Mesendoderm (in vitro differentiated cells): ENCODE data around the gene MOCS3.

Experiments
- DNase-seq: peaks from one replicate; pipeline ENCODE4 v3.0.0; 2013
- H2AK5ac ChIP-seq: 2 replicates; pipeline ENCODE4 v1.6.1; 2013; ENCODE audit warnings: low read length, inconsistent platforms
- H2BK120ac ChIP-seq: 2 replicates; pipeline ENCODE4 v1.6.1; 2013; ENCODE audit warnings: low read depth, mild to moderate bottlenecking, low read length, moderate library complexity, mixed read lengths
- H2BK15ac ChIP-seq: replicated peaks from 2 replicates; pipeline ENCODE4 v1.6.1; 2013; ENCODE audit warnings: low read depth, mild to moderate bottlenecking, moderate library complexity
- H2BK5ac ChIP-seq: 2 replicates; pipeline ENCODE4 v1.6.1; 2013; ENCODE audit warnings: low read length, inconsistent platforms
- H3K18ac ChIP-seq: 2 replicates; pipeline ENCODE4 v1.6.1; 2013; ENCODE audit warnings: mild to moderate bottlenecking, low read length, mixed read lengths
- H3K23ac ChIP-seq: one replicate; pipeline ENCODE4 v1.6.1; 2013; ENCODE audit warnings: low read length
- H3K27ac ChIP-seq: 2 replicates; pipeline ENCODE4 v1.5.1; 2013; ENCODE audit warnings: low read depth, mild to moderate bottlenecking, inconsistent platforms, low read length, moderate library complexity
- H3K27me3 ChIP-seq: 2 replicates; pipeline ENCODE4 v1.6.1; 2013; ENCODE audit warnings: low read length, control low read depth, mild to moderate bottlenecking, inconsistent platforms; ENCODE audit not compliant: insufficient read depth, poor library complexity
- H3K36me3 ChIP-seq: 2 replicates; pipeline ENCODE4 v1.6.1; 2013; ENCODE audit warnings: low read length, inconsistent platforms; ENCODE audit not compliant: control insufficient read depth, insufficient read depth
- H3K4ac ChIP-seq: one replicate; pipeline ENCODE4 v1.6.1; 2013; ENCODE audit warnings: low read depth, mild to moderate bottlenecking, low read length, moderate library complexity
- H3K4me1 ChIP-seq: 2 replicates; pipeline ENCODE4 v1.6.1; 2013; ENCODE audit warnings: low read depth, low read length, inconsistent platforms; ENCODE audit not compliant: control insufficient read depth
- H3K4me2 ChIP-seq: 2 replicates; pipeline ENCODE4 v1.6.1; 2013; ENCODE audit warnings: low read length
- H3K4me3 ChIP-seq: 2 replicates; pipeline ENCODE4 v1.5.1; 2013; ENCODE audit warnings: mild to moderate bottlenecking, low read length
- H3K56ac ChIP-seq: one replicate; pipeline ENCODE4 v1.6.1; 2013; ENCODE audit warnings: low read length
- H3K79me1 ChIP-seq: 2 replicates; pipeline ENCODE4 v1.6.1; 2013; ENCODE audit warnings: low read length, inconsistent platforms
- H3K79me2 ChIP-seq: 2 replicates; pipeline ENCODE4 v1.6.1; 2013; ENCODE audit warnings: mild to moderate bottlenecking, low read length; ENCODE audit not compliant: control insufficient read depth, insufficient read depth
- H3K9ac ChIP-seq: 2 replicates; pipeline ENCODE4 v1.6.1; 2013; ENCODE audit warnings: low read length, inconsistent platforms
- H4K5ac ChIP-seq: one replicate; pipeline ENCODE4 v1.6.1; 2013; ENCODE audit warnings: low read length
- H4K8ac ChIP-seq: one replicate; pipeline ENCODE4 v1.6.1; 2013; ENCODE audit warnings: low read depth, mild to moderate bottlenecking, control low read depth, low read length, moderate library complexity
- WGBS: extraction: QIAGEN DNeasy Blood & Tissue Kit; methylation state at CpG from one replicate; pipeline ENCODE4 v1.1.7; 2013; ENCODE audit warnings: low lambda C conversion rate, missing lambda C conversion rate; ENCODE audit not compliant: insufficient coverage; ENCODE audit errors: extremely low coverage; 5-methylcytosine and 5-hydroxymethylcytosine counted together

The MOCS3 gene

DNA sequence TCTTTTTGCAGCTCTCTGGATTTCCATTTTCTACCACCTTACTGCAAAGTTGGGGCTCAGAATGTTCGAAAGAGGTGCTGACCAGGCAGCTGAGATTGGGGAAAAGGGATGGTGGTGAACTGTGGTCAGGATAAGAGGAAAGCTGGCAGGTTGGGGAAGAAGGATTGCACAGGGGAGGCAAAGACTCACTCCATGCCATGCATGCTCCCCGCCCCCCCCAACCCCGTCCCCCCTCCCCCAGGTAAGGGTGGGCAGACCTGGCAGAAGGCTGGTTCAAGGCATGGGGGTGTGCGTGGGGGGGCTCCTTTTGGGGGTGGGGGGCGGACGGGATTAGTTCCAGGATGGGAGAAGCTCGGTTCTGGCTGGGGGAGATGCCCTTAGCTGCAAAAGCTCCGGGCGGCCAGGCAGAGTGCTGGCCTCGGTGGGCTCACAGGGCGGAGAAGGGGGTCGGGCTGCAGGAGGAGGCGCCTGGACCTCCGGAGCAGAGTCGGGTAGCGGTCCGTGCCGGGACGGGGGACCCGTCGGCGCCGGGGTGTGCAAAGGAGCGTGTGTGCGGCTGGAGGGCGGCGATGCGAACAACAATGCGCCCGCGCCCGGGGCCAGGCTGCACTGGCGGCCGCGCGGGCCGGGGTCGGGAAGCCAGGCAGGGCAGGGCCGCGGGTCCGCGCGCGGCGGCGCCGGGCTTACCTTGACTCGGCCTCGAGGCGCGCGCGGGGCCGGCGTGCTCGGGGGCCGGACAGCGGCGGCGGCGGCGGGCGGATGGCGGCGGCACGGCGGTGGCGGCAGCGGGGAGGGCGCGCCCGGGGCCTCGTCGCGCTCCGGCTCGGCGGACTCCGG lies 28.3 kb upstream of the MOCS3 start:
- Histone ChIP-seq H3K4me2 (peak overlapping the region; percentile 29), H3K4me1 (peaks cover 8% of the 10 kb centered on the region), H3K79me1 (no peaks in the 10 kb centered on the region), H3K23ac (peak overlapping the region; percentile 74), H3K4me3 (peak overlapping the region; percentile 99), H3K4ac (peak overlapping the region; percentile 95), H3K27ac (peak overlapping the region; percentile 100), H3K79me2 (peaks cover 43% of the 10 kb centered on the region), H3K36me3 (peaks cover 3% of the 10 kb centered on the region), H2BK120ac (peak overlapping the region; percentile 97), H4K5ac (peak overlapping the region; percentile 88), H2AK5ac (peak overlapping the region; percentile 100), H3K56ac (peak overlapping the region; percentile 100), H3K27me3 (no peaks in the 10 kb centered on the region), H2BK15ac (no peak overlapping the region), H4K8ac (peak overlapping the region; percentile 99), H3K18ac (peak overlapping the region; percentile 100), H3K9ac (peak overlapping the region; percentile 100), H2BK5ac (peak overlapping the region; percentile 92)
- DNase-seq = no peak
- no CpG with 5 or more reads among the region's 79 CpGs for WGBS

DNA sequence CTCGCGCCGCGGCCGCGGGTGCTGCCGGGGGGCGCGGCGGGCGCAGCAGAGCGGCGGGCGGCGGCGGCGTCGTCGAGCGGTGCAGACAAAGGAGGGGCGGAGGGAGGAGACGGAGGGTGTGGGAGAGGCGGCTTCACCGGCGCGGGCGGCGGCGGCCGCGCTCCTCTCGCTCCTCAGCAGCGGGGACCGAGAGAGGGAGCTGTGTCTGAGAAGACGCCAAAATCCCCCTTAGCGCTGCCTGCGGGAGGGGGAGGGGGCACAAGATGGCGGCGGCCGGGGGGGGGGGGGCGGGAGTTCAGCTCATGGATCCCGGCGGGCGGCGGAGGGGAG lies 27.7 kb upstream of the MOCS3 start:
- Histone ChIP-seq H3K4me1 (peaks cover 8% of the 10 kb centered on the region), H3K4me3 (peak overlapping the region; percentile 77)
- no CpG with 5 or more reads among the region's 45 CpGs for WGBS

DNA sequence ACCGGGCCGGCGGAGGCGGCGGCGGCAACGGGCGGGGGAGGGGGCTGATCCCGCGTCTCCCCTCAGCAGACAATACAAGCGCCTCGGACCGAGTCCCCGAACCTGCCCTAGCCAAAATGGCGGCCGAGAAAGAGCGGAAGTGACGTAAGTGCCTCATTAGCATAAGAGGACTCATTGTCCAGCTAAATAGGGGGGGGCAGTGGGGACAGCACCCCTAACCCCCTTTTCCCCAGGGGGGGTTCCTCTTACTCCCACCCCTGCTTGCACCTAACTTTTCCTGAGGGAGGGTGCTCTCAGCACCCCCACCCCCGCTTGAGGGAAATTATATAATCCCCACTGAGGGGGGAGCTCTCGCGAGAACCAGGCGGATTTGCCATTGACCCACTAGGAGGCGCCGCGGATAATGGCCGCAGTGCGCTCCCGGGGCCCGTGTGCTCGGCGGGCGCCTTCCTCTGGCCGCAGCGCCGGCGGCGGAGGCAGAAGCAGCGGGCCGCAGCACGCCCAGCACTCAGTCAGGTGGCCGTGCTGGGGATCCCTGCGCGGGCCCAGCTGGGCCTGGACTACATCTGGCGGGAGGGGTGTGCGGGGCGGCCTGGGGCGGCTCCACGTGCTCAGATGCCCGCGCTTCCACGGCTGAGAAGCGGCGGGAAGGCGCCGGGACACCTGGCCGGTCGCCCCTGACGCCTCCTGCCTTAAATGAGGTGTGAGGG lies 27.2 kb upstream of the MOCS3 start, which contains the start of gene ADNP:
Gene ADNP (minus strand): TSS at position 132 of the 710 bp plus-strand sequence. CDS start 27,441 bp downstream, outside the sequence.
- Histone ChIP-seq H3K9ac (peak within 1 kb of the TSS; percentile 95), H3K4me2 (no peak within 1 kb of the TSS), H2BK120ac (peak within 1 kb of the TSS; percentile 97), H2BK5ac (peak within 1 kb of the TSS; percentile 91), H3K56ac (peak within 1 kb of the TSS; percentile 96), H3K18ac (peak within 1 kb of the TSS; percentile 100), H3K27me3 (no peaks in the 10 kb centered on the region), H3K4me1 (peaks cover 8% of the 10 kb centered on the region), H3K27ac (peak within 1 kb of the TSS; percentile 100), H3K4me3 (peak within 1 kb of the TSS; percentile 87), H3K36me3 (peaks cover 3% of the 10 kb centered on the region), H3K79me2 (peaks cover 34% of the 10 kb centered on the region), H4K5ac (no peak within 1 kb of the TSS), H2AK5ac (no peak within 1 kb of the TSS), H3K23ac (peak within 1 kb of the TSS; percentile 74), H3K4ac (peak within 1 kb of the TSS; percentile 95), H3K79me1 (no peaks in the 10 kb centered on the region), H4K8ac (peak within 1 kb of the TSS; percentile 99), H2BK15ac (no peak within 1 kb of the TSS)
- peak; percentile 98 for DNase-seq
- WGBS = no CpG with 5 or more reads among the region's 58 CpGs

More for the DNA sequence above, 27.7 kb upstream of the MOCS3 start:
- no peak overlapping the region for H2BK5ac ChIP-seq
- H3K27ac ChIP-seq = peak overlapping the region; percentile 100
- peak overlapping the region; percentile 100 for H3K18ac ChIP-seq
- no peak overlapping the region for H2BK15ac ChIP-seq
- H3K9ac ChIP-seq = peak overlapping the region; percentile 88
- peak overlapping the region; percentile 97 for H2BK120ac ChIP-seq
- no peaks in the 10 kb centered on the region for H3K27me3 ChIP-seq
- H3K79me1 ChIP-seq = no peaks in the 10 kb centered on the region
- H4K5ac ChIP-seq = no peak overlapping the region
- peak overlapping the region; percentile 99 for H4K8ac ChIP-seq
- peaks cover 3% of the 10 kb centered on the region for H3K36me3 ChIP-seq
- no peak overlapping the region for H2AK5ac ChIP-seq
- H3K79me2 ChIP-seq = peaks cover 37% of the 10 kb centered on the region
- H3K23ac ChIP-seq = no peak overlapping the region
- DNase-seq = no peak
- no peak overlapping the region for H3K4me2 ChIP-seq
- peak overlapping the region; percentile 96 for H3K56ac ChIP-seq
- peak overlapping the region; percentile 95 for H3K4ac ChIP-seq

- Histone ChIP-seq H2BK5ac (no peak overlapping the region), H2BK120ac (no peak overlapping the region), H3K79me1 (no peaks in the 10 kb centered on the region), H3K56ac (peak overlapping the region; percentile 96), H2AK5ac (no peak overlapping the region), H3K36me3 (peaks cover 3% of the 10 kb centered on the region), H3K4ac (peak overlapping the region; percentile 18), H3K9ac (peak overlapping the region; percentile 58), H4K8ac (no peak overlapping the region), H3K27me3 (no peaks in the 10 kb centered on the region), H3K79me2 (peaks cover 32% of the 10 kb centered on the region), H3K23ac (no peak overlapping the region), H2BK15ac (no peak overlapping the region), H3K27ac (peak overlapping the region; percentile 100), H3K4me1 (peaks cover 8% of the 10 kb centered on the region), H3K18ac (no peak overlapping the region), H3K4me2 (no peak overlapping the region), H3K4me3 (no peak overlapping the region), H4K5ac (no peak overlapping the region)
- no CpG with 5 or more reads among the region's 6 CpGs for WGBS
- DNase-seq = no peak
Measured at GRCh38 chr20:50932016-50932485, 26.6 kb upstream of the MOCS3 start.

GRCh38 chr20:50932691-50933280 lies 25.8 kb upstream of the MOCS3 start:
- peaks cover 8% of the 10 kb centered on the region for H3K4me1 ChIP-seq
- no peak overlapping the region for H3K23ac ChIP-seq
- H3K56ac ChIP-seq = no peak overlapping the region
- no peak overlapping the region for H2AK5ac ChIP-seq
- H2BK120ac ChIP-seq = no peak overlapping the region
- H2BK5ac ChIP-seq = no peak overlapping the region
- no peak for DNase-seq
- no peak overlapping the region for H4K5ac ChIP-seq
- H3K27me3 ChIP-seq = no peaks in the 10 kb centered on the region
- H3K27ac ChIP-seq = no peak overlapping the region
- no peak overlapping the region for H4K8ac ChIP-seq
- H3K4me3 ChIP-seq = no peak overlapping the region
- H3K4ac ChIP-seq = no peak overlapping the region
- no peak overlapping the region for H3K9ac ChIP-seq
- peaks cover 3% of the 10 kb centered on the region for H3K36me3 ChIP-seq
- H3K4me2 ChIP-seq = no peak overlapping the region
- no peaks in the 10 kb centered on the region for H3K79me1 ChIP-seq
- no peak overlapping the region for H2BK15ac ChIP-seq
- no CpG with 5 or more reads among the region's 1 CpG for WGBS
- peaks cover 25% of the 10 kb centered on the region for H3K79me2 ChIP-seq
- H3K18ac ChIP-seq = no peak overlapping the region
